Epithelial cell of proximal tubule (primary cell): Measurements from ENCODE around the gene BEND6. TPM values are rescaled to one million over a fixed set of nuclear protein-coding genes. Genes with fewer than 3 reads are reported as not detected.

Experiments used
- DNase-seq: peaks from one replicate; pipeline ENCODE4 v3.0.0-alpha.2; 2011; ENCODE audit warnings: low read depth
- H3K4me3 ChIP-seq: 2 replicates; pipeline ENCODE4 v1.5.1; 2011; ENCODE audit warnings: low read depth, mild to moderate bottlenecking, low read length
- CTCF ChIP-seq: conservative IDR thresholded peaks from 2 replicates; pipeline ENCODE4 v1.5.1; 2012; ENCODE audit warnings: low read depth, mild to moderate bottlenecking, low read length
- total RNA-seq: library from RNA; depleted of rRNA; stranded (reverse); fragments of >200 nt; gene quantifications from 2 replicates; pipeline ENCODE4 v1.2.3, GENCODE V29; 2015

BEND6 gene
- total RNA-seq, 1 donor from 2014 or later, result 6.1 TPM

- no peak overlapping the region for H3K4me3 ChIP-seq
- no peak for TF ChIP-seq CTCF
- DNase-seq, result no peak
Measured at GRCh38 chr6:57024321-57024720, 69.4 kb downstream of the BEND6 start.

- H3K4me3 ChIP-seq, result no peak overlapping the region
- DNase-seq, result no peak
- TF ChIP-seq CTCF, result no peak
Measured at GRCh38 chr6:57024775-57025174, 69.9 kb downstream of the BEND6 start.

- TF ChIP-seq CTCF, result no peak
- no peak overlapping the region for H3K4me3 ChIP-seq
- DNase-seq, result no peak
Measured at GRCh38 chr6:57026001-57026400, 71.1 kb downstream of the BEND6 start.

GRCh38 chr6:57027301-57027700 is 72.4 kb downstream of the BEND6 start:
- no peak overlapping the region for H3K4me3 ChIP-seq
- no peak for DNase-seq
- no peak for TF ChIP-seq CTCF

- no peak for DNase-seq
- no peak for TF ChIP-seq CTCF
Measured at GRCh38 chr6:57029213-57029612, 74.3 kb downstream of the BEND6 start.

GRCh38 chr6:57033228-57033627 is 78.3 kb downstream of the BEND6 start:
- no peak overlapping the region for H3K4me3 ChIP-seq
- no peak for DNase-seq
- TF ChIP-seq CTCF, result no peak

More at GRCh38 chr6:57029213-57029612, 74.3 kb downstream of the BEND6 start:
- no peak overlapping the region for H3K4me3 ChIP-seq

GRCh38 chr6:57035549-57035948 is 80.6 kb downstream of the BEND6 start:
- no peak for DNase-seq
- no peak for TF ChIP-seq CTCF
- H3K4me3 ChIP-seq, result no peak overlapping the region
